ENCODE data around the gene PRKCE. TPM values are rescaled to one million over a fixed set of nuclear protein-coding genes. Genes with fewer than 3 reads are reported as not detected.

Gene PRKCE
- total and polyA plus RNA-seq, 2 of the 8 experiments (the other 6 are each of a cell fraction or from before 2014, with no cell fraction given) = 0.54 to 2.1 TPM

DNA sequence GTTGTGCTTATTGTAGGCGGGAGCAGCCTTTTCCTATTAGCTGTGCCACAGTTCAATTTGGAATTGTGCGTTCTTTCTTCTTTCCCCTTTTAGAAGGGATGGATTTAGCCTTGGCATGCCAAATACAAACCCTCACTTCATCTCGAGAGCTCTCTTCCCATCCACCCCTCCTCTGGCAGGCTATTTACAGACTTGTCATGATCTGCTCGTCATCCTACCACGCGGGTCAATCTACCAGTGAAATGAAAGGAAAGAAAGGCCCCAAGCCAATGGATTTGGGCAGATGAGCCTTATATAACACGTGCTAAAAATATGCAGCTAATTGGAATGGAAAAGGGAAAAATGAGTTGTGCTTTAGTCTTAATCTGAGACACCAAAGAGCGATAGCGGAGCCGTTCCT lies 277.5 kb downstream of the PRKCE start:
- CTCF ChIA-PET (ENCODE audit: partially characterized antibody) = interaction anchor here (1.6 to 1.7 kb wide), 2 partner anchors 15 to 149 kb away, joined by 3 to 7 read pairs; no protein-coding TSS in a partner anchor
- POLR2A ChIA-PET (ENCODE audit: partially characterized antibody) = no interaction called here
- no peaks in the 10 kb centered on the region for H3K9me3 ChIP-seq (ENCODE audit: insufficient read depth in 2 of 2, low read depth in 1 of 2, low read length in 1 of 2)

More for the DNA sequence above, 277.5 kb downstream of the PRKCE start:
- DNase-seq (ENCODE audit: low read depth in 1 of 2, low spot score in 2 of 2) (no peak), FAIRE-seq (no peak)
- Histone ChIP-seq H3K79me1 (ENCODE audit: low read depth, low read length) (no peaks in the 10 kb centered on the region), H3K27me3 (replicated peaks in 1 of 4; ENCODE audit: control insufficient read depth in 3 of 4, extremely low read depth in 1 of 4, insufficient read depth in 3 of 4, low read length in 3 of 4) (no peaks in the 10 kb centered on the region), H3K4ac (replicated peaks; ENCODE audit: insufficient read length, low read depth, low read length) (no peak overlapping the region), H3K4me3 (ENCODE audit: extremely low read depth in 1 of 4, insufficient read depth in 2 of 4, low read depth in 3 of 4, low read length in 4 of 4) (no peak overlapping the region), H3K56ac (replicated peaks; ENCODE audit: insufficient read length, low read depth, low read length) (no peak overlapping the region), H3K14ac (ENCODE audit: insufficient read length) (no peak overlapping the region), H2BK120ac (replicated peaks; ENCODE audit: low read depth, low read length) (no peak overlapping the region), H3K36me3 (ENCODE audit: control insufficient read depth in 2 of 4, insufficient read depth in 4 of 4, low read length in 3 of 4) (no peaks in the 10 kb centered on the region), H4K5ac (ENCODE audit: insufficient read length, low read depth, low read length) (no peak overlapping the region), H4K20me1 (replicated peaks in 1 of 2; ENCODE audit: control insufficient read depth in 1 of 2, insufficient read depth in 2 of 2, low read length in 2 of 2) (no peaks in the 10 kb centered on the region), H3K27ac (ENCODE audit: low read depth, low read length) (no peak overlapping the region), H4K8ac (ENCODE audit: extremely low read depth, insufficient read depth, low read length) (no peak overlapping the region), H3K79me2 (ENCODE audit: control insufficient read depth in 1 of 2, insufficient read depth in 2 of 2, low read length in 2 of 2) (no peaks in the 10 kb centered on the region), H2BK20ac (ENCODE audit: low read length) (no peak overlapping the region), H3K18ac (ENCODE audit: extremely low read depth, low read length) (no peak overlapping the region), H2AFZ (ENCODE audit: low read length) (no peak overlapping the region), H2BK15ac (ENCODE audit: low read length) (no peak overlapping the region), H2BK12ac (ENCODE audit: low read depth, low read length) (no peak overlapping the region), H2BK5ac (ENCODE audit: low read depth, low read length) (no peak overlapping the region), H3K23me2 (ENCODE audit: low read depth, low read length) (peaks cover 2% of the 10 kb centered on the region; the same call in 1 of the 2 replicates), H3K4me1 (replicated peaks in 1 of 4; ENCODE audit: control insufficient read depth in 3 of 4, insufficient read depth in 4 of 4, low read length in 3 of 4) (no peaks in the 10 kb centered on the region), H2AK5ac (ENCODE audit: low read depth, low read length) (no peak overlapping the region), H3K9ac (replicated peaks in 1 of 4; ENCODE audit: extremely low read depth in 1 of 4, low read depth in 3 of 4, low read length in 3 of 4) (no peak overlapping the region), H3K23ac (ENCODE audit: insufficient read length) (no peak overlapping the region), H3K4me2 (ENCODE audit: insufficient read depth in 1 of 2, low read depth in 2 of 2, low read length in 2 of 2) (no peak overlapping the region), H4K91ac (replicated peaks; ENCODE audit: insufficient read length, low read length) (no peak overlapping the region)
- TF ChIP-seq KDM5A (IDR thresholded peaks at IDR 0.05; ENCODE audit: low read length) (no peak), CBX5 (IDR thresholded peaks at IDR 0.05; ENCODE audit: low read depth, low read length) (no peak), SUZ12 (IDR thresholded peaks at IDR 0.05; ENCODE audit: low read length) (no peak), BACH1 (IDR thresholded peaks at IDR 0.05; ENCODE audit: low read length) (no peak), JUN (IDR thresholded peaks at IDR 0.05; ENCODE audit: low read depth, low read length) (no peak), RBBP5 (IDR thresholded peaks at IDR 0.05; ENCODE audit: borderline replicate concordance, low read depth, low read length) (no peak), EGR1 (IDR thresholded peaks at IDR 0.05; ENCODE audit: borderline replicate concordance, low read depth, low read length) (no peak), SAP30 (IDR thresholded peaks at IDR 0.05; ENCODE audit: insufficient read depth, insufficient replicate concordance, low read length) (no peak), RXRA (IDR thresholded peaks at IDR 0.05; ENCODE audit: insufficient read depth, low read depth, low read length) (no peak), SP1 (IDR thresholded peaks at IDR 0.05; ENCODE audit: low read depth, low read length) (no peak)
- 92% methylated on average over 10 of the region's 10 CpGs; no CpG with 5 or more reads in 1 of the 2 experiments for WGBS, 2 experiments (ENCODE audit: extremely low coverage in 1 of 2, insufficient coverage in 1 of 2, insufficient read length in 1 of 2, insufficient replicate concordance in 2 of 2, low coverage in 1 of 2, low lambda C conversion rate in 2 of 2, missing lambda C conversion rate in 1 of 2)
